MM.1S (cell line): Measurements from ENCODE around the gene PRSS8.

Experiments used
- DNase-seq: peaks from one replicate; pipeline ENCODE4 v3.0.0-alpha.2; 2015
- H2AFZ ChIP-seq: fragments of 300-600 bp; sonication (generic); 2 replicates; pipeline ENCODE4 v1.6.0; 2016; ENCODE audit warnings: antibody characterized with exemption, low read length
- H3F3A ChIP-seq: fragments of 300-600 bp; sonication (generic); 2 replicates; pipeline ENCODE4 v1.6.1; 2016; ENCODE audit warnings: mild to moderate bottlenecking, antibody characterized with exemption, low read length, moderate library complexity, mixed read lengths; ENCODE audit not compliant: insufficient read depth
- H3K27ac ChIP-seq: fragments of 300-600 bp; sonication (generic); 2 replicates; pipeline ENCODE4 v1.5.1; 2016; ENCODE audit warnings: mild to moderate bottlenecking, low read length
- H3K27me3 ChIP-seq: fragments of 300-600 bp; sonication (generic); replicated peaks from 2 replicates; pipeline ENCODE4 v1.6.0; 2016; ENCODE audit warnings: low read length; ENCODE audit not compliant: insufficient read depth
- H3K36me3 ChIP-seq: fragments of 300-600 bp; sonication (generic); replicated peaks from 2 replicates; pipeline ENCODE4 v1.6.1; 2016; ENCODE audit warnings: mild to moderate bottlenecking, low read length, mixed read lengths; ENCODE audit not compliant: insufficient read depth
- H3K4me1 ChIP-seq: fragments of 300-600 bp; sonication (generic); 2 replicates; pipeline ENCODE4 v1.6.1; 2016; ENCODE audit warnings: low read length, mixed read lengths
- H3K4me2 ChIP-seq: fragments of 300-600 bp; sonication (generic); 2 replicates; pipeline ENCODE4 v1.6.0; 2016; ENCODE audit warnings: low read depth, low read length
- H3K4me3 ChIP-seq: fragments of 300-600 bp; sonication (generic); 2 replicates; pipeline ENCODE4 v1.5.1; 2016; ENCODE audit warnings: low read length, mixed read lengths
- H3K79me2 ChIP-seq: fragments of 300-600 bp; sonication (generic); 2 replicates; pipeline ENCODE4 v1.6.1; 2016; ENCODE audit warnings: mixed run types, low read length, mixed read lengths
- H3K9ac ChIP-seq: fragments of 300-600 bp; sonication (generic); 2 replicates; pipeline ENCODE4 v1.6.1; 2016; ENCODE audit warnings: low read length, mixed read lengths
- H3K9me2 ChIP-seq: fragments of 300-600 bp; sonication (generic); replicated peaks from 2 replicates; pipeline ENCODE4 v1.6.1; 2016; ENCODE audit warnings: mild to moderate bottlenecking, low read length, mixed read lengths; ENCODE audit not compliant: insufficient read depth
- H3K9me3 ChIP-seq: fragments of 300-600 bp; sonication (generic); replicated peaks from 2 replicates; pipeline ENCODE4 v1.6.1; 2016; ENCODE audit warnings: mild to moderate bottlenecking, low read length, mixed read lengths; ENCODE audit not compliant: insufficient read depth
- H4K20me1 ChIP-seq: fragments of 300-600 bp; sonication (generic); 2 replicates; pipeline ENCODE4 v1.6.1; 2016; ENCODE audit warnings: mild to moderate bottlenecking, low read length, moderate library complexity, mixed read lengths; ENCODE audit not compliant: insufficient read depth
- EZH2 ChIP-seq: fragments of 300-600 bp; sonication (generic); optimal IDR thresholded peaks from 2 replicates; pipeline ENCODE3; 2017; ENCODE audit warnings: low read depth, mild to moderate bottlenecking, antibody characterized with exemption, low read length, mixed read lengths
- EZH2phosphoT487 ChIP-seq: fragments of 300-600 bp; sonication (generic); IDR thresholded peaks from 2 replicates; pipeline ENCODE4 v1.6.1; 2018; ENCODE audit warnings: antibody characterized with exemption, low read length
- TF ChIP-seq, protein P1 (sequence below): fragments of 300-600 bp; sonication (generic); IDR thresholded peaks from 2 replicates; pipeline ENCODE4 v1.5.1; 2016; ENCODE audit warnings: antibody characterized with exemption, low read length, mixed read lengths

The PRSS8 gene

GRCh38 chr16:31089199-31089598 is 46.3 kb downstream of the PRSS8 start:
- H3K27me3 ChIP-seq: no peaks in the 10 kb centered on the region
- H3K9ac ChIP-seq: no peak overlapping the region
- no peaks in the 10 kb centered on the region for H3K4me1 ChIP-seq
- H3K4me2 ChIP-seq: no peak overlapping the region
- peaks cover 20% of the 10 kb centered on the region for H3K79me2 ChIP-seq
- no peaks in the 10 kb centered on the region for H3K9me3 ChIP-seq
- H3K36me3 ChIP-seq: no peaks in the 10 kb centered on the region
- TF ChIP-seq, protein P1, sequence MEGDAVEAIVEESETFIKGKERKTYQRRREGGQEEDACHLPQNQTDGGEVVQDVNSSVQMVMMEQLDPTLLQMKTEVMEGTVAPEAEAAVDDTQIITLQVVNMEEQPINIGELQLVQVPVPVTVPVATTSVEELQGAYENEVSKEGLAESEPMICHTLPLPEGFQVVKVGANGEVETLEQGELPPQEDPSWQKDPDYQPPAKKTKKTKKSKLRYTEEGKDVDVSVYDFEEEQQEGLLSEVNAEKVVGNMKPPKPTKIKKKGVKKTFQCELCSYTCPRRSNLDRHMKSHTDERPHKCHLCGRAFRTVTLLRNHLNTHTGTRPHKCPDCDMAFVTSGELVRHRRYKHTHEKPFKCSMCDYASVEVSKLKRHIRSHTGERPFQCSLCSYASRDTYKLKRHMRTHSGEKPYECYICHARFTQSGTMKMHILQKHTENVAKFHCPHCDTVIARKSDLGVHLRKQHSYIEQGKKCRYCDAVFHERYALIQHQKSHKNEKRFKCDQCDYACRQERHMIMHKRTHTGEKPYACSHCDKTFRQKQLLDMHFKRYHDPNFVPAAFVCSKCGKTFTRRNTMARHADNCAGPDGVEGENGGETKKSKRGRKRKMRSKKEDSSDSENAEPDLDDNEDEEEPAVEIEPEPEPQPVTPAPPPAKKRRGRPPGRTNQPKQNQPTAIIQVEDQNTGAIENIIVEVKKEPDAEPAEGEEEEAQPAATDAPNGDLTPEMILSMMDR: no peak
- TF ChIP-seq EZH2phosphoT487 (no peak), EZH2 (no peak)
- H3K27ac ChIP-seq: no peak overlapping the region
- no peak overlapping the region for H3K4me3 ChIP-seq
- H3K9me2 ChIP-seq: no peaks in the 10 kb centered on the region
- peaks cover under 1% of the 10 kb centered on the region; the same call in 1 of the 2 replicates for H3F3A ChIP-seq
- no peak for DNase-seq
- no peak overlapping the region for H2AFZ ChIP-seq
- no peaks in the 10 kb centered on the region for H4K20me1 ChIP-seq

- Histone ChIP-seq H3K4me1 (no peaks in the 10 kb centered on the region), H3K9me3 (no peaks in the 10 kb centered on the region), H3F3A (no peaks in the 10 kb centered on the region), H3K4me2 (no peak within 1 kb of the TSS), H3K4me3 (no peak within 1 kb of the TSS), H3K36me3 (no peaks in the 10 kb centered on the region), H3K9ac (no peak within 1 kb of the TSS), H3K79me2 (peaks cover 14% of the 10 kb centered on the region), H3K9me2 (no peaks in the 10 kb centered on the region), H4K20me1 (no peaks in the 10 kb centered on the region), H2AFZ (no peak within 1 kb of the TSS), H3K27me3 (no peaks in the 10 kb centered on the region), H3K27ac (no peak within 1 kb of the TSS)
- no peak for DNase-seq
- no peak for TF ChIP-seq EZH2phosphoT487
Observed at GRCh38 chr16:31088459-31089183, 46.9 kb downstream of the PRSS8 start, which contains the start of gene PRSS53. TSS of gene PRSS53 (minus strand) at chr16:31088943. CDS start at chr16:31088809, 134 bp downstream.

DNA sequence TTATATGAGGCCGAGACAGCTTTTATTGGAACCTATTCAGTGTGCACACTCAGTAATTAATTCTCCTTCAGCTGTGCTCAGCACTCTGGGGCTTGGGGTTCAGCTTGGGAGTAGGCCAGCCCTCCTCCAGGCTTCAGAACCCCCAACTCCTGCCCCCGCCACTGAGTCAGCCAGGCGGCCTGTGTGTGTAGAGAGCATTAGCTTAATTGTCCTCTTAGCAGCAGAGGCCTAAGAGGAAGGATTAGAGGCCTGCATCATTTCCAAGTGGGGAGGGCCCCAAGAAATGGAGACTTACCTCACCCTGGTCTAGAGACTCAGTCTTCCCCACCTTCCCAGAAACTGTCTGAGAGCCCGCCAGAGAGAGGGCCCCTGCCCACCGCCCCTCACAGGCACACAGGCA is 47.6 kb downstream of the PRSS8 start:
- DNase-seq: no peak
- H3K4me3 ChIP-seq: no peak overlapping the region
- H3K4me1 ChIP-seq: no peaks in the 10 kb centered on the region
- peaks cover 9% of the 10 kb centered on the region for H3K79me2 ChIP-seq
- H3K27me3 ChIP-seq: no peaks in the 10 kb centered on the region
- no peak overlapping the region for H2AFZ ChIP-seq
- H3K27ac ChIP-seq: no peak overlapping the region
- H3K9ac ChIP-seq: no peak overlapping the region
- TF ChIP-seq, protein P1: no peak
- no peaks in the 10 kb centered on the region for H3F3A ChIP-seq
- no peaks in the 10 kb centered on the region for H3K9me3 ChIP-seq
- H3K4me2 ChIP-seq: no peak overlapping the region
- H3K9me2 ChIP-seq: no peaks in the 10 kb centered on the region
- H4K20me1 ChIP-seq: no peaks in the 10 kb centered on the region
- H3K36me3 ChIP-seq: no peaks in the 10 kb centered on the region

DNA sequence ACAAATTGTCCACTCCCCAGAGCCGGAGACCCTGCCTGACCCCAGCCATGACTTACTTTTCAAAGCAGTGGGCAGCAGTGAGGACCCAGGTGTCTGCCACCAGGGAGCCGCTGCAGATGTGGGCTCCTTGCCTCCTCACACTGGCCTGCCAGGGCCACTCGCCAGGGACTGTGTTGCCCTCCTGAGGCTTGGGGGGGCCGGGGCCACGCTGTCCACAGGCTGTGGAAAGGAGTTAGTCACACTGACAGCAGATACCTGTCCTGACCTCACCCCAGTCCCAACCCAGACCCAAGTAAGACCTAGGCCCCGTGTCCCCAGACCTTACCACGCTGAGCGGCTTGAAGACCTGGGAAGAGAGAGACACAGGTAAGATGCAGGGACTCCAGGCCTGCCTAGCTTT is 48.0 kb downstream of the PRSS8 start:
- no peak overlapping the region for H3K27ac ChIP-seq
- H4K20me1 ChIP-seq: no peaks in the 10 kb centered on the region
- no peaks in the 10 kb centered on the region for H3F3A ChIP-seq
- H3K27me3 ChIP-seq: no peaks in the 10 kb centered on the region
- H3K4me1 ChIP-seq: no peaks in the 10 kb centered on the region
- no peak overlapping the region for H2AFZ ChIP-seq
- peaks cover 4% of the 10 kb centered on the region for H3K79me2 ChIP-seq
- H3K9ac ChIP-seq: no peak overlapping the region
- no peaks in the 10 kb centered on the region for H3K9me3 ChIP-seq
- no peak overlapping the region for H3K4me2 ChIP-seq
- H3K4me3 ChIP-seq: no peak overlapping the region
- TF ChIP-seq EZH2 (no peak), EZH2phosphoT487 (no peak)
- TF ChIP-seq, protein P1: no peak
- H3K36me3 ChIP-seq: no peaks in the 10 kb centered on the region
- no peaks in the 10 kb centered on the region for H3K9me2 ChIP-seq
- no peak for DNase-seq
